HUES48 (cell line): ENCODE data around the gene LIX1.

ENCODE experiments used
- H3K27ac ChIP-seq: one replicate; pipeline ENCODE4 v1.7.0; 2013; ENCODE audit warnings: low read depth, low read length, inconsistent platforms
- H3K27me3 ChIP-seq: 2 replicates; pipeline ENCODE4 v1.6.1; 2013; ENCODE audit warnings: mild to moderate bottlenecking, low read length; ENCODE audit not compliant: control insufficient read depth, insufficient read depth
- H3K36me3 ChIP-seq: 2 replicates; pipeline ENCODE4 v1.6.1; 2013; ENCODE audit warnings: low read length; ENCODE audit not compliant: control insufficient read depth, insufficient read depth
- H3K4me1 ChIP-seq: 2 replicates; pipeline ENCODE4 v1.6.1; 2013; ENCODE audit warnings: mild to moderate bottlenecking, low read length; ENCODE audit not compliant: control insufficient read depth, insufficient read depth
- H3K4me3 ChIP-seq: 2 replicates; pipeline ENCODE4 v1.5.1; 2013; ENCODE audit warnings: mild to moderate bottlenecking, low read depth, low read length
- H3K9ac ChIP-seq: 2 replicates; pipeline ENCODE4 v1.6.1; 2013; ENCODE audit warnings: mild to moderate bottlenecking, low read depth, low read length, moderate library complexity
- H3K9me3 ChIP-seq: 2 replicates; pipeline ENCODE4 v1.6.1; 2013; ENCODE audit warnings: low read length; ENCODE audit not compliant: control insufficient read depth, insufficient read depth

LIX1 gene

GRCh38 chr5:97074859-97075489 lies 67.4 kb downstream of the LIX1 start:
- H3K4me3 ChIP-seq = no peak overlapping the region
- no peak overlapping the region for H3K27ac ChIP-seq
- H3K36me3 ChIP-seq = no peaks in the 10 kb centered on the region
- no peaks in the 10 kb centered on the region for H3K27me3 ChIP-seq
- no peaks in the 10 kb centered on the region for H3K4me1 ChIP-seq
- no peaks in the 10 kb centered on the region for H3K9me3 ChIP-seq
- H3K9ac ChIP-seq = no peak overlapping the region

DNA sequence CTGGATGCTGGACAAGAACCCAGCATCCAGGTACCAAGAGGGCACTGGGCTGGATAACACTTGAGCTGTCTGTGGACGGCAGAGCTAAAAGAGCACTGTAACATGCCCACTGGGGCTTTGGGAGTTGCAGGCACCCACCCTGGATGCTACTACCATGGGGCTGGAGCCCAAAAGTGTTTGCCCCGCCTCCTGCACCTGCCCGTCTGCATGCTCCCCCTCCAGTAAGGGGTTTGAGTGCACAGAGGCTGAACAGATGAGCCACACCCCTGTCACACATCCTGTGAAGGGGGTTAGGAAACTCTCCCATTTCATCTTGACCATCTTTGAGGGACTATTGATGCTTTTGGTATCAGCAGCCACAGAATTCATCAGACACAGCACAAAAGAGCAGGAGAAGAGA lies 69.0 kb downstream of the LIX1 start:
- Histone ChIP-seq H3K4me3 (no peak overlapping the region), H3K27me3 (no peaks in the 10 kb centered on the region)

DNA sequence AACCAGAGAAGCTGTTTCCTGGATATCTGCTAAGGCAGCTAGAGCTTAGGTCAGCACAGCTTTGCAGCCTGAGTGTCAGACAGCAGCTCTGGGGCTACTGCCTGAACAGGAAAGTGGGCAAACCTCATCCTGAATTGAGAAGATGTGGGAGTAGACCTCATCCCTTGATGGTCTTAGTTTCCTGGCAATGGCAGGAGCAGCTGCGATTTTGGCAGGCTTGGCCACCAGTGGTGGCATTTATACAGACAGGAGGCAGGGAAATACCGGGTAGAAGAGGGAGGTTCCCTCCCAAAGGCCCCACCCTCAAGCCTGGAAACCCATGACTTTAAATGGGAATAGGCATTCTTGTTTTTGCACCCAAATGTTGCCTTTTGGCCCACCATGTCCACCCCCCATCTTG lies 69.7 kb downstream of the LIX1 start:
- Histone ChIP-seq H3K9ac (no peak overlapping the region), H3K9me3 (no peaks in the 10 kb centered on the region), H3K27ac (no peak overlapping the region), H3K27me3 (no peaks in the 10 kb centered on the region), H3K4me3 (no peak overlapping the region), H3K36me3 (no peaks in the 10 kb centered on the region), H3K4me1 (no peaks in the 10 kb centered on the region)

More for the DNA sequence above, 69.0 kb downstream of the LIX1 start:
- Histone ChIP-seq H3K27ac (no peak overlapping the region), H3K9ac (no peak overlapping the region), H3K4me1 (no peaks in the 10 kb centered on the region), H3K36me3 (no peaks in the 10 kb centered on the region), H3K9me3 (no peaks in the 10 kb centered on the region)

GRCh38 chr5:97071993-97072392 lies 70.4 kb downstream of the LIX1 start:
- no peaks in the 10 kb centered on the region for H3K36me3 ChIP-seq
- H3K9ac ChIP-seq = no peak overlapping the region
- H3K27ac ChIP-seq = no peak overlapping the region
- H3K9me3 ChIP-seq = no peaks in the 10 kb centered on the region
- no peaks in the 10 kb centered on the region for H3K27me3 ChIP-seq
- H3K4me3 ChIP-seq = no peak overlapping the region
- H3K4me1 ChIP-seq = 0 out of 2 replicates have a peak, but pooled peaks cover 3% of the 10 kb centered on the region

GRCh38 chr5:97071101-97071500 lies 71.3 kb downstream of the LIX1 start:
- no peak overlapping the region for H3K27ac ChIP-seq
- H3K4me1 ChIP-seq = peaks cover 11% of the 10 kb centered on the region; the same call in 1 of the 2 replicates
- no peaks in the 10 kb centered on the region for H3K27me3 ChIP-seq
- H3K36me3 ChIP-seq = no peaks in the 10 kb centered on the region
- H3K4me3 ChIP-seq = no peak overlapping the region
- no peak overlapping the region for H3K9ac ChIP-seq
- H3K9me3 ChIP-seq = no peaks in the 10 kb centered on the region

- Histone ChIP-seq H3K27me3 (no peaks in the 10 kb centered on the region), H3K9me3 (no peaks in the 10 kb centered on the region)
These were observed 72.2 kb downstream of the LIX1 start for GRCh38 chr5:97070234-97070633.

GRCh38 chr5:97067296-97067850 lies 75.0 kb downstream of the LIX1 start:
- H3K27ac ChIP-seq = no peak overlapping the region

More at GRCh38 chr5:97070234-97070633, 72.2 kb downstream of the LIX1 start:
- H3K4me3 ChIP-seq = no peak overlapping the region
- H3K4me1 ChIP-seq = peaks cover 19% of the 10 kb centered on the region; the same call in 1 of the 2 replicates
- no peak overlapping the region for H3K27ac ChIP-seq
- H3K36me3 ChIP-seq = no peaks in the 10 kb centered on the region
- no peak overlapping the region for H3K9ac ChIP-seq

GRCh38 chr5:97065475-97065874 lies 76.9 kb downstream of the LIX1 start:
- Histone ChIP-seq H3K9me3 (no peaks in the 10 kb centered on the region), H3K36me3 (no peaks in the 10 kb centered on the region), H3K27ac (no peak overlapping the region), H3K9ac (no peak overlapping the region), H3K4me1 (peaks cover 22% of the 10 kb centered on the region; the same call in 1 of the 2 replicates), H3K27me3 (no peaks in the 10 kb centered on the region), H3K4me3 (no peak overlapping the region)

More at GRCh38 chr5:97067296-97067850, 75.0 kb downstream of the LIX1 start:
- no peaks in the 10 kb centered on the region for H3K36me3 ChIP-seq
- no peaks in the 10 kb centered on the region for H3K27me3 ChIP-seq
- H3K4me1 ChIP-seq = peaks cover 22% of the 10 kb centered on the region; the same call in 1 of the 2 replicates
- H3K9me3 ChIP-seq = no peaks in the 10 kb centered on the region
- no peak overlapping the region for H3K4me3 ChIP-seq
- H3K9ac ChIP-seq = no peak overlapping the region

DNA sequence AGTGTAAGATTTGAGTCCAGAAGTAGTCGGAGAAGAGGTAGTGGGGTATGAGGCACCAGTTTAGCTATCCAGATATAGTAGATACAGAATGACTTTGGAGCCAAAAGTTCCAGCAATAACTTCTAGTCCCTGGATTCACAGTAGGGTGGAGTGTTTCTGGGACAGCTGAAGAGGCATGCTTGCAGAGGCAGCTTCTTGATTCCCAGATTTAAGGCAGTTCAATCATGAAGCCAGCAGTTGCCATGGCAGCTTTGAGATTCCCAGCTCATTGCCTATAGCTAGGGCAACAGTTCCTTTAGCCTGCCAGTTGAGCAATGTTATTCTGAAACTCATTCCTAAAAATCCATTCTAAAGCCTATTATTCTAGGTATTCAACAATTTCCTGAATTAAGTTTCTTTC lies 79.2 kb downstream of the LIX1 start:
- Histone ChIP-seq H3K9ac (no peak overlapping the region), H3K4me1 (peaks cover 22% of the 10 kb centered on the region; the same call in 1 of the 2 replicates), H3K27me3 (no peaks in the 10 kb centered on the region), H3K4me3 (no peak overlapping the region), H3K27ac (no peak overlapping the region), H3K9me3 (no peaks in the 10 kb centered on the region), H3K36me3 (no peaks in the 10 kb centered on the region)

DNA sequence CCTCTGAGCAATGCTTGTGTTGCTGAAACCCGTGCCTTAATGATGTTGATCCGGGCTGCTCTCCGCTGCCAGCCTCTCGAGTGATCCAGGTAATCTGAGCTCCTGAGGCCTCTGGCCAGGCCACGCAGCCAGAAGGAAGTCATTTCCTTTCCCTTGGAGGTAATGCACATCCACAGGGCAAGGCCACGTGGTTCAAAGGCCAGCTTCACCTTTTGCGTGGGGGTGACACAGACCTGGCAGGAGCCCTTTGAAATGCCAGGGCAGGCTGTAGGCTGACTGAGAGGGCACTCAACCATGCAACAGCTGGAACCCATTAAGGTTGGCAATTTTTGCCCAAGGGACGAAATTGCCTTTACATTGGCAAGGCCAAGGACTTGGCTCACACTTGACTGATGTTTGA lies 80.4 kb downstream of the LIX1 start:
- peaks cover 19% of the 10 kb centered on the region; the same call in 1 of the 2 replicates for H3K4me1 ChIP-seq
- H3K27me3 ChIP-seq = no peaks in the 10 kb centered on the region
- no peaks in the 10 kb centered on the region for H3K36me3 ChIP-seq
- H3K9ac ChIP-seq = no peak overlapping the region
- H3K4me3 ChIP-seq = no peak overlapping the region
- H3K9me3 ChIP-seq = no peaks in the 10 kb centered on the region
- H3K27ac ChIP-seq = no peak overlapping the region

DNA sequence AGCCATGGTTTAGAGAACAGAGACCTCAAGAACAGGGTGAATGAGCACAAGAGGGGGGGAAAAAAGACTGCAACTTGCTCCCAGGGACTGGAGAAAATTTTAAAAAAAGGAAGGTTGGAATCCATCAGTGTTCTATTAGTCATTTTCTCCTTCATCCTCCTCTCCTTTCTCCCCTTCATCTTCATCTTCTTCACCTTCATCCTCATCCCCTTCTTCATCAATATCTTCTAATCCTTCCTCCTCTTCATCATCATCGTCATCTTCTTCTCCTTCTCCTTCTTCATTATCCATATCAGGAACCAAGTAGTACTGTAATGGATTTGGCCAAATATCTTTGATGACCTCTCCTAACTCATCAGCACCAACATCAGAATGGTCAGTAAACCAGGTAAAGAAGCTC lies 86.1 kb downstream of the LIX1 start:
- H3K4me3 ChIP-seq = no peak overlapping the region
- no peaks in the 10 kb centered on the region for H3K36me3 ChIP-seq
- H3K27ac ChIP-seq = no peak overlapping the region
- no peak overlapping the region for H3K9ac ChIP-seq
- no peaks in the 10 kb centered on the region for H3K9me3 ChIP-seq
- H3K27me3 ChIP-seq = no peaks in the 10 kb centered on the region
- no peaks in the 10 kb centered on the region for H3K4me1 ChIP-seq
